NCI-H82 treated with DMSO at 0.1 percent for 48 hours (cell line): Measurements from ENCODE around the gene MYL7.

ENCODE experiments used
- DNase-seq: peaks from one replicate; lab custom pipeline; 2025; ENCODE audit not compliant: unreplicated experiment; lab: John Stamatoyannopoulos, UW

The MYL7 gene

DNA sequence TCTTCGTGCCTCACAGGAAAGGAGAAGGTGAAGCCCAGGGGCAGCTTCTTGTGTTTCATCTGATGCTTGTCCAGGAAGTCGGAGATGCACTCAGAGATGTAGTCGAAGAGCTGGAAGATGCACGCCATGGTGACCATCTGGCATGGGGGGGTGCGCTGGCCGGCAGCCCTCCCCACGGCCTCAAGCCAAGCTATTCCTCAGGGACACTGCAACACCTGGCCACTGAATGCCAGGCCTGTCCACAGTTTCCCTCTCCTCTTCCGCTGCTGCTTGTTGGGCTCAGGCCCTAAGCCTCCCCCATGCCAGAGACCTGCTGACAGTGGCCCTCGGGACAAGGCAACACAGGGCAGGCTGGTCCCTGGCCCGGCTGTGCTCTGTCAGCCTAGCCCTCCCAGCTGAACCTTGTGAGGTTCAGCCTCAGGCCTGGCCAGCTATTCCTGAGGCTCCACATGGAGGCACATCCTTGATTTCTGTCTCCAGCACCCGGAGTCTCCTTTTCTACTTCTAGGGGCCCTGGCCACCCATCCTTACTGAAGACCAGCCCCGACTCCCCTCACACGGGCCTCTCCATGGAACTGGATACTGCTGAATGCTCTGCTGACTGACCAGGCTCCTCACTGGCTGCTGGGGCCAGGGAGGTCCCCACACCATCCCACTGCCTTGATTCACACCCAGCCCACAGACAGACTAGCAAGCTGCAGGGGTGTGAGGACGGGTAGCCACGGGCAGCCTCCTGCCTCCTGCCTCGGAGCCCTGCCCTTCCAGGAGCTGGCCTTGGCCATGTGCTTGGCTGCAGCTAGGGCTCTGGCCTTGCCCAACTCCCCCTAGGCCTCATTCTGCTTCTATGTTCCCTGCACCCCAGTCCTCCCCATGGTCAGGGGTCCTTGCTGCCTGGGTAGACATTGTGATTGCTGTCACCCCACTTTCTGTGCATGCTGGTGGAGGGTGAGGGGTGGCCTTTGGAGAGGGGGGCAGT, 10.1 kb upstream of the MYL7 start:
- DNase-seq, result no peak

DNA sequence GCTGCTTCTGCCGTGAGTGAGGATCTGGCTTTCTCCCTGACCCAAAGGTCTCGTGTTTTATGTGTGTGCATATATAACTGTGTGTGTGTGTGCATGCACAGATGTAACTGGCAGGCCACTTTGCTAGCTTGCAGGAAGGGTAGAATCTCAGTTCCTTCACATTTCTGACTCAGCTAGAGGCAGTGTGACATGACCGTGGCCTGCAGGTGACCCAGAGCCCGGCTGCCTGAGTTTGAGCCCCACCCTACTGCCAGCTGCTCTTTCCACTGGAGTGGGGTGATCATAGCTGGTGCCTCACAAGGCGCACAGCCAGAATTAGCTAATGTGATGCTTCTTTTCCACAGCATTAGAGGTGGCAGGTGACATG, 9.3 kb upstream of the MYL7 start:
- no peak for DNase-seq

DNA sequence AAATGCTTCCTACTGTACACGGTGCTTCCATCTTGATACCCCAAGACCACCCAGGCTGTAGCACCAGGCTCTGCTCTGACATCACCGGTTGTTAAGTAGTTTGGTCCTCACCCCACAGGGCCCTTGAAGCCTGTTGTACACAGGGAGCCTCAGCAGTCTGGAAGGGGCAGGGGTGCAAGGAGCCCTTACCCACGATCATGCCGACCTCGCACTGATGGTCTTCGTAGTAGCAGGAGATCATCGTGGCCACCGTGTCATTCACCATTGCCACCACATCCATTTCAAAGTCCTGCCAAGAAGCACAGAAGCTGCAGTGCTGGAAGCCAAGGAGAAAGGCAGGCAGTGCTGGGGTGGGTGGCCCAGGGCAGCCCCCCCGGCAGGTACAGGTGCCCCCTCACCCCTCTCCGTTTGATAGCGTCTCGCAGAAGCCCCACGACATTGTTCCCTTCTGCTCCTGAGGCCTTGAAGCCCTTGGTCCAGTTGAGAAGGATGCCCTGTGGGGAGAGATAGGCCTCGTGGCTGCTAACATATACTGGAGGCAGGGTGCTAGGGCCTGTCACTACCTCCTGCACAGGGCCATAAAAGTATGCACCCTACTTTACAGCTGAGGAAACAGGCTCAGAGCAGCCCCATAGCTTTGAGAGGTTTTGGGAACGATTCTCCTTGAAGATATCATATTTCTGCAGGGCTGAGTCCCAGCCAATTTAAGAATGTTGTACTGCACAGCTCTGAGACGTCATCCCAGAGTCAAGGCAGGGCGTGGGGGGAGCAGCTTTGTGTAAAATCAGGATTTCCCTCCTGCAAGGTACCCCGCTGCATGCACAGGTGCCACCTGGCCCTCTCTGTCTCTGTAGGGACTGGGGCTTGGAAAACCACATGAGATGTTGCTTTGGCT, 8.7 kb upstream of the MYL7 start:
- no peak for DNase-seq

DNA sequence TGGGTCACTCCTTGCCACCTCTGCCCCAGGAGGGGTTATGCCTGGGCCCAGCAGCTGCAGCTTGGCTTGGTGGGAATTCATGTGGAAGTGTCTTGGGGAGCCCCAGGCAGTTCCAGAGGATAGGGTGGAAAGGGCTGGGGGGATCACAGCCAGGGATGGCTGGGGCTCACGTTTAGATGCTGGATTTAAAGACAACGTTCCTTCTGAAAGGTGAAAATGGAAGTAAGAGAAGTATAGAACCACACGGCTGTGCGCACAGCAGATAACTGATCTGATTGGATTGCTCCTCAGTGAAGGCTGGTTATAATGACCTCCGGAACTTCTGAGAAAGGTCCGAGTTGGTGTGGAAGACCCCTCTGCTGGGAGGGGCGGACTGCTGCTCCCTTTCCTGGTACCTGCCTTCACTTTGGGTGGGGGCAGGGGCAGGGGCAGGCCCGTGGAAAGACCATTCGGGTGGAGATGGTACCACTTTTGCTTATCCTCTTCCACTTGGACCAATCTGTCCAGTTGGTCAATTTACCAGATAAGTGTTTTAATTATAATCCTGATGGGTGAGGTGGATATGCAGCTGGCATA, 7.9 kb upstream of the MYL7 start:
- DNase-seq, result no peak

DNA sequence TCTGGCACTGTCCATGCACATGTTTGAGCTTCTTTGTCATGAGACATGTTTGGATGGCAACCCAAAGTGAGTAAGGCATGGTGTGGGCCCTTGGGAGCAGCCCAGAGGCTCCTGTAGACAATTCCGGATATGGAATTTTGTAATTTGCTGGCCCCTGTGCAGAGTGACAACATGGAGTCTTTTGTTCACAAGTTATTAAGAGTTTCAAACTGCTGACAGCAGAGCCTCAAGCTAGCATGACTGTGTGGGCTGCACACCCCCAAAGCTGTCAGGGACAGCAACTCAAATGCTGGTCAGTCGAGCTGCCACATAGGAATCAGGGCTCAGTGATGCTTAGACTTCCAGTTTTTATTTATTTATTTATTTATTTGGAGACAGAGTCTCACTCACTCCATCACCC, 7.0 kb upstream of the MYL7 start:
- DNase-seq, result no peak

DNA sequence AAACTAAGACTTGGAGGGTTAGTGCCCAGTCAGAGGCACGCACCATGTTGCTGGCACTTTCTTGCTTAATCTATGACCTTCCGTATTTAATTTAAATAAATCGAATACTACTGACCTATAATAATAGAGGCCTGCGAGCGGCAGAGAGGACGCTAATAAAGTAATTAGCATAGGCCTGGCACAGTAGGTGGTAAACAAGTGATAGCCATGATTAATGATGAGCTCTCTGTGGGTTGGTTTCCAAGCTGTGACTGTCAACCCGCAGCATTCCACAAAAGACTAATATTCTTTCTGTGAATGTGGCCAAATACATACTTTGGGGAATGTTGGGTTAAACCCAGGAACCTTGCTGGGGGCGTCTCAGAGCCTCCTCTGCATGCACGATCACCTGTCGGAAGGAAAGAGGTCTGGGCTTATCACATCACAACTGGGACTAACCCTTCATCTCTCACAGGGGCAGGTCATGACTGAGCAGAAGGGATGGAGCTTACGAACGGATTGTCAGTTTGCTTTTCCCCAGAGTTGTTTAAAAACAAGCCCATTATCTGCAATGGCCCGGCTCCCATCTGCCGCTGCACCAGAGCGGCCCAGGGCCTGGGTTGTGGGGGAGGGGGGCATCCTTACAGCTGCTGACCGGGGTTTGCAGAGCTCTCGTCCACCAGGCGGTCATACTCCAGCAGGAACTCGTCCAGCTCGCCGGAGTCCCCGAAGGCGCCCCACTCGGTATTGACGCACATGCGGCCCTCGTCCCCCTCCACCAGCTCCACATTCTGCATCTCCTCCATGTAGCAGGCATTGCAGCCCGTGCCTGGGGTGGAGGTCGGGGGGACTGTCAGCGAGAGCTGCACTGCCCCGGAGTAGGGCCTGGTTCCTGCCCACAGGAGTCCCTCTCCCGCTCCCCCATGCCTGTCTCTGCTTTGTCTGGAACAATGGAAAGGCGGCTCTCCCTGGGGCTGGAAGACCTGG, 6.2 kb upstream of the MYL7 start:
- peak; percentile 98 for DNase-seq

DNA sequence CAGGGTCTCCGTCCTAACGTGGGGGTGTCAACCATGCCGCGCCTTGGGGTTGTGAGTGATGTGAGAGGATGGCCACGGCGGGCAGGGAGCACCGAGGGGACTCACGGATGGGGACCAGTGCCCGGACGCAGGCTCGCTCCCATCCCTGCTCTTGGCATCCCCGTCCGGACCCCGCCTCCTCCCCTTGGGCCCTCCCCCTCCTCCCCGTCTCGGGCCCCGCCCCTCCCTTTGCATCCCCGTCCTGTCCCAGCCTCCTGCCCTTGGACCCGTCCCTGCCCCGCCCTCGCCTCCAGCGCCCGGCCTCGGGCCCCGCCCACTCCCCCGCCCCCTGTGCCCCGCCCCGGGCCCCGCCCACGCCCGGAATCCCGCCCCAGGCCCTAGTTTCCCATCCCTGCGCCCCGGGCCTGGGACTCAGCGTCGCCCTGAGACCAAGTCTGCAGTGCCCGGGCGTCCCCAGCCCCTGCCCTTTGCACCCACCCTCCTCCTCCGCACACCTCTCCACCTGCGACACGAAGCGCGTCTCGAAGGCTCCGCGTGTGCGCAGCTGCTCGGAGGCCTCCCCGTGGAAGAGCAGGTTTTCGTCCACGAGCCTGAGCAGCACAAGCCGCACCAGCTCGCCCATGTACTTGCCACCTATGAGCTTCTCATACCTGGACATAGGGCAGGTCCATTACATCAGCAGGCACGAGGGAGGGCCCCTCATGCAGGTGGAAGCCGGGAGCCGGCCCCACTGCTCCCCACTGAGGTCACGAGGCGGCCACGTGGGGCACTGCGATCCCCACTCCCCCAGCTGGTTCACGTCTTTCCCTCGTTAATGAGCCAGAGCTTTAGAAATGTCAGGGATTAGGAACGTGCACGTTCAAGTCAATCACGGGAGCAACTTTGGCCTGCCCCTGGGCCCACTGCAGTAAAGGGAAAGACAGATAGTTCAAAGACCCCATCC, 5.1 kb upstream of the MYL7 start:
- peak; percentile 37 for DNase-seq

DNA sequence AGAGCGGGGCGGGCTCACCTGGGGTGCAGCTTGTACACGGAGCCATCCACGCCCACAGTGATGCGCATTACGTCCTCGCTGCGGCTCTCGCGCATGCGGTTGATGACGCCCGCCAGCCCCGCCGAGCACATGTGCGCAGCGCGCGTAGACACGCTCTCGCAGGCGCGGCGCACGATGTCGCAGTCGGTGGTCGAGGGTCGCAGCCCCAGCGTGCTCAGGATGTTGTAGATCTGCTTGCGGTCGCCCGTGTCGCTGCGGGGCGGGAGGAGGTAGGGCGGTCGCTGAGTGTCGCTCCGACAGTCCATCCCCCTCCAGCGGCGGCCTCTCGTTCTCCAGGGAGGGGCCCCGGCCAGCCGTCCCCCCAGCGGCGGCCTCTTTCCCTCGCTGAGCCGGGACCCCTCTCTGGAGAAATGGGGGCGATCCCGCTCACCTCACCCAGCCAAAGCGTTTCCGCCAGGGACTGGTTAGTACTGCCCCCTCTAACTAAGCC, 4.4 kb upstream of the MYL7 start:
- DNase-seq, result no peak

DNA sequence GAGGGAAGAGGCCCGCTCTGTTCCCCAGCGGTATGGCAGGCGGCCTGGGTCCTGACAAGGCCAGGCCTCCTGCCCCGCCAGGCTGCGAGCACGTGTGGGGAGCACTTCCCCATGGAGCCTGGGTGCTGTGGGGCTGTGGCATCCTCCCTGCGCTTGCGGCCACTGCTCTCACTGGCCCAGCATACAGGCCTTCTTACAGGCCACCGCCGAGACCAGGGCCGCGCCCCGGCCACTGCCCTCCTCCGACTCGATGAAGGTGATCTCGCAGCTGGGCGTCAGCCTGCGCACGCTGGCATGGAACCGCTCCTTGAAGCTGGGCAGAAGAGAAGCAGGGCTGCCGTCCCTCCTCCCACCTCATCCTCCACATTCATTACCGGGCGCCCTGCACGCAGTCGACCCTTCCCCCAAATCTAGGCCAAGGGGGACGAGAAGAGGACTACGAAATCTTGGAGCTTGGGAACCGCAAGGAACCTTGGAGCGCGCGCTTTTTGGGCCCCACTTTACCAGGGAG, 3.9 kb upstream of the MYL7 start:
- no peak for DNase-seq

DNA sequence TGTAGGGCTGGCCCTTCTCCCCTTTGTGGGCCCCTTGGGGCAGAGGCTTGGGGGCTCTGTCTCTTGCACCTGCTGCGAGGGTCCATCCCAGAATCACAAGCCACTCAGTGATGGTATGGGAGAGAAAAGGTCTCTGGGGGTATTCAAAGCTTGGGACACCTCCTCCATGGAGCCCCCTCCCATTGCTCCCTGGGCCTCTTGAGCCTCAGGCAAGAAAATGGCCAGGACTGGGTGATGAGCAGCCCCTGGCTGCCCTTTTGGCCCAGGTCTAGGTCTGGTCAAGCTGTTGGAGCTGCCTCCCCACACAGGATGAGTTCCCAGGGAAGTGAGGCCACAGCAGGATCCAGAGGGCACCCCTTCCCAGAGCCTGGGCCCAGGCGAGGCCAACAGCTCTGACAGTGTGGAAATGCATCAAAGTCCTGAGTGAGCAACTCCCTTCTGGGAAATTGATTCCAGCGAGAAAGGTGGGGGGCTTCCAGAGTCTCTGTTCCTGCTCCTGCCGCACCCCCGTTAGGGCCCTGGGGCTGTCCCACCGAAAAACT, 3.4 kb upstream of the MYL7 start:
- no peak for DNase-seq

DNA sequence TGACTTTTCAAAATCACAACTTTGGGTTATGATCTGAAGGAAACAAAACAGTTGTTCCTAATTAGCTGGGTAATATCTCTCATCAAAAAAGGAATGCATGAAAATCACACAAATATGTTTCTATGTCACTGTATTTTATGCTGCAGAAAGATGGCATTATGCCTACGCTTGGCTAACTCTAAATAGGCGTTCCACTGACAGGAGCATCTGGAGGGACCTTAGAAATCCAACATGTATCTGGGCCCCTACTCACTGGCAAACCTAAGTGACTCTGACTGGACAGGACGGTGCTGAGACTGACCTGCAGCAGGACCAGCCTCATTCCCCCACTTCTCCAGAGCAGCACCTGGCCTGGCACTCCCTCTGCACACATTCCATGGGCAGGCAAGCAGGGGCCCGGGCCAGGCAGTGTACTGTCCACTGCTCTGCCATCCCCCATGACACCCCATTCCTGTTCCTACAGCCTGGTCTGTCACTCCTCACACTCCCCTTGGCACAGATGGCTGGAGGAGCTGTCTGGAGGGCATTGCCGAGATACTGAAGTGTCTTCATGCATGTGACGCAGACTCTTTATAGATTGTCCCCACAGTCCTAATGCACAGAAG, 2.6 kb upstream of the MYL7 start:
- no peak for DNase-seq

DNA sequence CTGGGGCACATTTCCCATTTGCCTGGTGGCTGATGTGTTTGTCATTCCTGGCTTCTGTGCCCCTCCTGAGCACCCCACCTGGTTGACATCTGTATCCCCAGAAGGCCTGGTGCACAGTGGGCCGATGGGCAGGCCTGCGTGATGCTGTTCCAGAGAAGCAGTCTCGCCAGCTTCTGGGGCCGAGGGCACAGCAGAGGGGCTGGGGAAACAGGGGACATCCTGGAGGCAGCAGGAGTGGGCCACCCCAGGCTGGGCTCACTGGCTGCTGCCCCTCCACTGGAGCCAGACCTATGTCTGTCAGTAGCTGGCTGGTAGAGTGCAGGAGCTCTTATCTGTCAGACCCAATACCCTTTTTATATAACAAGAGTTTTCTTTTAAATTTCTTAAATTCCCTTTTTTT, 896 bp upstream of the MYL7 start:
- no peak for DNase-seq

DNA sequence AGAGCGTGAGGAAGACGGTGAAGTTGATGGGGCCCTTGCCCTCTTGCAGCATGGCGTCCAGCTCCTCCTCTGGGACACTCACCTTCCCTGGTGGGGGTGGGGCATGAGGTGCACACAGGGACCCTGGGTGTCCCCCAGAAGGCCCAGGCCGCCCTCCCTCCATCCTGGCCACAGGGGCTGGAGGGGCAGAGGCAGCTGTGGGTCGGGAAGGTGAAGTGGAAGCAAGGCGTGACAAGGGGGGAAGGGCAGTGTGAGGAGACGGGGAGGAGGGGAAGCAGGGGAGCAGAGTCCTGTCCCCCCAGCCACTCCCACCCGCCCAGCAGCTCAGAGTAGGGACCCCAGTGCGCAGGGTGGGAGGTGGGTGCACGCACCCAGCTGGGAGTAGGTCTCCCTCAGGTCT, 791 bp downstream of the MYL7 start:
- no peak for DNase-seq

DNA sequence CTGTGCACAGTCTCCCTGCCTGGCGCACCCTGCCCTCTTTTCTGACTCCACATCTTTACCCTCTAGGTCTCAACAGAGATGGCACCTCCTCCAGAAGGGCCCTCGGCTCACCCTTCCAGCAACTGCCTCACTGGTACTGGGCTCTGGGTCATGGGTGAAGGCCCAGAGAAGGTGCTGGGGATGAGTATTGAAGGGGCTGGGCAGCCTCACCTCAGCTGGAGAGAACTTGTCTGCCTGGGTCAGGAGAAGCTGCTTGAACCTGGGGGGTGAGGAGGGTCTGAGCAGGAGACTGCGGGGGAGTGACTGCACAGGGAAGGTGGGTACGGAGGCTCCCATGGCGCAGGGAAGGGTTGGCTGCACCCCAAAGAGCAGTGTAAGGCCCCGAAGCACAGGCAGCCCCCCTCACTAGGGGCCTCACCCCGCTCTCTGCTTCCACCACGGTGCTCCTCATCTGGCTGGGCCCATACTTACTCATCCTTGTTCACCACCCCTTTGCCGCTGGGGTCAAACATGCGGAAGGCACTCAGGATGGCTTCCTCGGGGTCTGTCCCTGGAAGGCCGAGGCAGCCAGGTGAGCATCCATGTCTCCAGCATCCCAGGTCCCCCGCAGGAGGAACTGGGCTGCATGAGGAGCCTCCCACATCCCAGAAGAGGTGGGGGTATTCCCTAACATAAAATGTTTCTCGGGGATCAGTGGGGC, 1.7 kb downstream of the MYL7 start:
- DNase-seq, result no peak

DNA sequence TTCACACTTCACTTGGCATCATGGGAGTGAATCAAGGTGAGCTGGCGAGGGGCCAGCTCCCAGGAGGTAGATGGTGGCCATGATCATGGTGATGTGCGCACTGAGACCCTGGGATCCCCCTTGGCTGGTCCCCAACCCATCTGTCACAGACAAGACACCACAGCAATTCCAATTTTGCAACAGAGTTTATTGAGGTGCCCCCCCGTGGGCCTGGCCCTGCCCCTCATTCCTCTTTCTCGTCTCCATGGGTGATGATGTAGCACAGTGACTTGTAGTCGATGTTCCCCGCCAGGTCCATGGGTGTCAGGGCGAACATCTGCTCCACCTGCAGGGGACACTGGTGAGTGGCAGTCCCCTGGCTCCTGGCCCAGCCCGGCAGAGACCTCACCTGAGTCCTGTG, 2.4 kb downstream of the MYL7 start:
- DNase-seq, result no peak

DNA sequence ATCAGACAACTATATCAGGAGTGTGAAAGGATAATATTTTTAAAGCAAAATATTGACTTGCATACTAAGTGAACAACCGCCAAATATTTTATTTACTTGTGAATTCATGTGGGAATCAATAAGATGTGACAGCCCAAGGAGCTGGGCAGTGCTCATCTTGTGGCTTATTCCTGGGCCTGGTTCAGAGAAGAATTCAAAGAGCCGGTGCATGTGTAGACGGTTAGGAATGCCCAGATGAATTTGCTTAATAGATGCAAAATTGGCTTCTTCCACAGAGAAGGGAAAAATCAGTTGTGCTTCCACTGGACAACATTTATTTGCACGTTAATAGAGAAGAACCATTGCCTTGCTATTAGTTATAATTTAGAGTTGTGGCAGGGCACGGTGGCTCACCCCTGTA, 4.4 kb downstream of the MYL7 start:
- DNase-seq, result no peak

DNA sequence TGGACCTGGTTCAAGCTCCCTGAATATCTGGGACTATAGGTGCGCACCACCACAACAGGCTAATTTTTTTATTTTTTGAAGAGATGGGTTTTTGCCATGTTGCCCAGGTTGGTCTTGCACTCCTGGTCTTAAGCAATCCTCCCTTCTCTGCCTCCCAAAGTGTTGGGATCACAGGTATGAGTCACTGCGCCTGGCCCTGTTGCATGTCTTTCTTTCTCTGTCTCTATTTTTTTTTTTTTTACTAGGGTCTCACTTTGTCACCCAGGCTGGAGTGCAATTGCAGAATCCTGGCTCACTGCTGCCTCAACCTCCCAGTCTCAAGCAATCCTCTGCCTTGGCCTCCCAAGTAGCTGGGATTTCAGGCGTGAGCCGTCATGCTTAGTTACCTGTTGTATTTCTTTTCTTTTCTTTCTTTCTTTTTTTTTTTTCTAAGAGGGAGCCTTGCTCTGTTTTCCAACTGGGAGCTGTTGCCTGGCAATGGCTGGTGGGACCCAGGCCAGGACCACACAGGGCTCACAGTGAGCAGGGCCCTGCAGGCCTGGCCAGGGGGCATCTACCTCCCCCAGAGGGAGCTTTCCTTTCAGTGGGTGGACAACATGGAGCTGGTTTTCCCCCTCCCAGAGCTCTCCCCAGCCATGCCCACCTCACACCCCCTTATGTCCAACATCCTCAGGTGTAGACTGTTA, 6.0 kb downstream of the MYL7 start:
- DNase-seq, result no peak
